Nephron (organoid): ENCODE data around the gene SLIT1.

ENCODE experiments used
- H3K27ac Mint-ChIP-seq, 3 experiments: 2 replicates each; pipeline ENCODE4 v1.8.0; 2020; ENCODE audit warnings: mixed read lengths in 3 of 3, mild to moderate bottlenecking in 2 of 3, moderate library complexity in 1 of 3
- H3K27me3 Mint-ChIP-seq: 2 replicates; pipeline ENCODE4 v1.8.0; 2021; ENCODE audit warnings: low read depth, mild to moderate bottlenecking, moderate library complexity, mixed read lengths
- H3K36me3 Mint-ChIP-seq: 2 replicates; pipeline ENCODE4 v1.8.0; 2020; ENCODE audit warnings: low read depth, mixed read lengths
- H3K4me1 Mint-ChIP-seq: 2 replicates; pipeline ENCODE4 v1.8.0; 2020; ENCODE audit warnings: mixed read lengths
- H3K4me3 Mint-ChIP-seq, 3 experiments: 2 replicates each; pipeline ENCODE4 v1.8.0; 2020; ENCODE audit warnings: mild to moderate bottlenecking in 3 of 3, mixed read lengths in 3 of 3, moderate library complexity in 2 of 3
- H3K9me3 Mint-ChIP-seq: 2 replicates; pipeline ENCODE4 v1.8.0; 2020; ENCODE audit warnings: mixed read lengths
- CTCF ChIP-seq, 3 experiments: fragments of 200-600 bp; sonication (generic); IDR thresholded peaks; one replicate each; pipeline ENCODE4 v1.5.0; 2021; ENCODE audit warnings: antibody characterized with exemption in 3 of 3; ENCODE audit not compliant: unreplicated experiment in 3 of 3

Gene SLIT1

GRCh38 chr10:97134983-97135382, 50.8 kb downstream of the SLIT1 start:
- no peak overlapping the region for H3K4me3 Mint-ChIP-seq
- H3K36me3 Mint-ChIP-seq, result no peaks in the 10 kb centered on the region
- peaks cover 24% of the 10 kb centered on the region for H3K4me1 Mint-ChIP-seq
- no peak for TF ChIP-seq CTCF (IDR thresholded peaks at IDR 0.05; ENCODE audit: unreplicated experiment in 3 of 3)
- no peaks in the 10 kb centered on the region for H3K9me3 Mint-ChIP-seq
- H3K27me3 Mint-ChIP-seq, result peaks cover 3% of the 10 kb centered on the region
- H3K27ac Mint-ChIP-seq, result no peak overlapping the region

- no peaks in the 10 kb centered on the region for H3K9me3 Mint-ChIP-seq
- H3K4me1 Mint-ChIP-seq, result peaks cover 28% of the 10 kb centered on the region
- peak overlapping the region in 1 of 3 experiments; percentile 28 for H3K27ac Mint-ChIP-seq
- H3K4me3 Mint-ChIP-seq, result no peak overlapping the region
- TF ChIP-seq CTCF (IDR thresholded peaks at IDR 0.05; ENCODE audit: unreplicated experiment in 3 of 3), result no peak
- H3K36me3 Mint-ChIP-seq, result no peaks in the 10 kb centered on the region
- peaks cover 3% of the 10 kb centered on the region for H3K27me3 Mint-ChIP-seq
Observed at GRCh38 chr10:97134110-97134509, 51.6 kb downstream of the SLIT1 start.

GRCh38 chr10:97132273-97132672, 53.5 kb downstream of the SLIT1 start:
- Mint-ChIP-seq H3K9me3 (no peaks in the 10 kb centered on the region), H3K4me3 (no peak overlapping the region), H3K27ac (no peak overlapping the region), H3K4me1 (peaks cover 33% of the 10 kb centered on the region), H3K36me3 (no peaks in the 10 kb centered on the region), H3K27me3 (peaks cover 8% of the 10 kb centered on the region)
- TF ChIP-seq CTCF (IDR thresholded peaks at IDR 0.05; ENCODE audit: unreplicated experiment in 3 of 3), result no peak

- Mint-ChIP-seq H3K9me3 (no peaks in the 10 kb centered on the region), H3K4me3 (no peak overlapping the region), H3K27ac (peak overlapping the region in 1 of 3 experiments; percentile 38), H3K36me3 (no peaks in the 10 kb centered on the region), H3K4me1 (peaks cover 33% of the 10 kb centered on the region), H3K27me3 (peaks cover 8% of the 10 kb centered on the region)
- no peak for TF ChIP-seq CTCF (IDR thresholded peaks at IDR 0.05; ENCODE audit: unreplicated experiment in 3 of 3)
Observed at GRCh38 chr10:97131666-97132065, 54.1 kb downstream of the SLIT1 start.

- no peaks in the 10 kb centered on the region for H3K9me3 Mint-ChIP-seq
- H3K27me3 Mint-ChIP-seq, result peaks cover 6% of the 10 kb centered on the region
- peaks cover 33% of the 10 kb centered on the region for H3K4me1 Mint-ChIP-seq
- H3K36me3 Mint-ChIP-seq, result no peaks in the 10 kb centered on the region
- H3K27ac Mint-ChIP-seq, result peak overlapping the region in 1 of 3 experiments; percentile 38
- H3K4me3 Mint-ChIP-seq, result no peak overlapping the region
- no peak for TF ChIP-seq CTCF (IDR thresholded peaks at IDR 0.05; ENCODE audit: unreplicated experiment in 3 of 3)
Observed at GRCh38 chr10:97131181-97131628, 54.6 kb downstream of the SLIT1 start.

GRCh38 chr10:97129666-97130065, 56.1 kb downstream of the SLIT1 start:
- Mint-ChIP-seq H3K27me3 (peaks cover 6% of the 10 kb centered on the region), H3K36me3 (no peaks in the 10 kb centered on the region), H3K4me1 (peaks cover 33% of the 10 kb centered on the region), H3K4me3 (no peak overlapping the region), H3K9me3 (no peaks in the 10 kb centered on the region), H3K27ac (no peak overlapping the region)
- no peak for TF ChIP-seq CTCF (IDR thresholded peaks at IDR 0.05; ENCODE audit: unreplicated experiment in 3 of 3)
